Measurements from ENCODE around the gene PRSS16. TPM values are rescaled to one million over a fixed set of nuclear protein-coding genes. Genes with fewer than 3 reads are reported as not detected.

The PRSS16 gene
- total and polyA plus RNA-seq, 2 experiments from 2014 or later, result 8.7 to 11.8 TPM

DNA sequence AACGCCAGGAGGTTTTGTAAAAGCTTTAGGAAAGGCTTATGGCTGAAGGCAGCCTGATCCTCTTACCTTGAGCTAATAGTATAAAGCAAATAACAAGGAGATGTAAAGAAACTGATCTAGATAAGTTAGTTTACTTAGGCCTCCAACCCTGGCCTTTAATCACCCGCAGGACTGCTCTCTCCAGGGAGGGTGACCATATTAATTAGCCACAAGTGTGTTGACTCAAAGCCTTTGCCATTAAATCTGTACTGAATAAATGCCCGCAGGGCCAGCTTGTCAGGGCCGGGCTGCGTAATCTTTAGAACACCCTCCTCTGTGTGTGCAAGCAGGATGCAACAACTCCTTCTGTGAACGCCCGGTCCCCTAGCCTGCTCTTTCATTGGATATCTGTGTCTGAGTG lies 6.1 kb upstream of the PRSS16 start (continued):
- TF ChIP-seq NANOG (IDR thresholded peaks at IDR 0.05; ENCODE audit: borderline replicate concordance) (no peak), ZNF114 (CRISPR knock-in tag; IDR thresholded peaks at IDR 0.05) (no peak), STAT1 (IDR thresholded peaks at IDR 0.05; ENCODE audit: unreplicated experiment) (no peak)

DNA sequence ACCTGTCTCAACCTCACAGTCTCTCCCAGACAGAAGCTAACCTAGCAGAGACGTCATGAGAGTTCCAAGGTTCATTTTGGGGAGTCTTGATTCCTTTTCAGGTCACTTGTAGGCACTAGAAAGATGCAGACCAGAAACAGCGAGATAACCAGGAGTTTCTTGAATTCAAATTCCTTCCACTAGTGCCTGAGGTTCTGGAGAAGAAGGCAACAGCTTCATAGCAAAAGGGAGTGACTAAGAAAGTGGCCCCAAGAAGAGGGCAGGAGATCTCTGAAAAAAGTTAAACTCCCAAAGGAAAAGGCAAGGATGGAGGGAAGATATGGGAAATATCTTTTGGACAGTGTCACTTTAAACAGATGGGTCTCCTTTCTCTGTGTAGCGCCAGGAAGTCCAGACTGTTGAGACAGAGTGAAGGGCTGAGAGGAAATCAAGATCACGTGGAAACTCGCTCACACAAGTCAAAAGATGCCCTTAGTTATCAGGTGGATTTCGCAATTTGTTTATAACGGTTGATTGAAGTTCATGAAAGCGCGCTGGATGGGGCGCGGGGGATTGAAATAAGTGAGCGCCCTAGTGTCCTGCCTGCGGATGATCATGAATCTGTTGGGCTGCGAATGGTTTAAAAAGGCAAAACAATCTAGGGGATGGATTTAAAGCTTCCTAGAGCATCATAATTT lies 4.8 kb upstream of the PRSS16 start:
- no peak overlapping the region for H3K27ac Mint-ChIP-seq
- no peak for ATAC-seq
- Histone ChIP-seq H3K4me3 (no peak overlapping the region), H3K79me2 (replicated peaks; ENCODE audit: insufficient read depth) (no peaks in the 10 kb centered on the region), H3K4me2 (no peak overlapping the region), H3K27ac (ENCODE audit: low read depth) (no peak overlapping the region), H2AFZ (peak overlapping the region; percentile 81; the same call in 1 of the 2 replicates), H4K20me1 (replicated peaks; ENCODE audit: insufficient read depth) (no peaks in the 10 kb centered on the region), H3K27me3 (ENCODE audit: insufficient read depth) (peaks cover 21% of the 10 kb centered on the region), H3K9me2 (ENCODE audit: insufficient read depth) (no peaks in the 10 kb centered on the region), H3K4me1 (ENCODE audit: insufficient read depth) (no peaks in the 10 kb centered on the region), H3K36me3 (ENCODE audit: insufficient read depth) (no peaks in the 10 kb centered on the region), H3F3A (replicated peaks; ENCODE audit: low read depth) (no peaks in the 10 kb centered on the region; the same call in 1 of the 2 replicates)
- peaks cover 12% of the 10 kb centered on the region for H3K27me3 Mint-ChIP-seq (ENCODE audit: insufficient read depth, low read depth, poor library complexity)
- H3K9me3 Mint-ChIP-seq, result 0 out of 3 replicates have a peak, but pooled peaks cover under 1% of the 10 kb centered on the region
- no peaks in the 10 kb centered on the region for H3K36me3 Mint-ChIP-seq (ENCODE audit: low read depth)
- H3K4me3 Mint-ChIP-seq, result no peak overlapping the region
- no peak for DNase-seq (ENCODE audit: low spot score)
- H3K4me1 Mint-ChIP-seq, result no peaks in the 10 kb centered on the region
- TF ChIP-seq, protein P1, sequence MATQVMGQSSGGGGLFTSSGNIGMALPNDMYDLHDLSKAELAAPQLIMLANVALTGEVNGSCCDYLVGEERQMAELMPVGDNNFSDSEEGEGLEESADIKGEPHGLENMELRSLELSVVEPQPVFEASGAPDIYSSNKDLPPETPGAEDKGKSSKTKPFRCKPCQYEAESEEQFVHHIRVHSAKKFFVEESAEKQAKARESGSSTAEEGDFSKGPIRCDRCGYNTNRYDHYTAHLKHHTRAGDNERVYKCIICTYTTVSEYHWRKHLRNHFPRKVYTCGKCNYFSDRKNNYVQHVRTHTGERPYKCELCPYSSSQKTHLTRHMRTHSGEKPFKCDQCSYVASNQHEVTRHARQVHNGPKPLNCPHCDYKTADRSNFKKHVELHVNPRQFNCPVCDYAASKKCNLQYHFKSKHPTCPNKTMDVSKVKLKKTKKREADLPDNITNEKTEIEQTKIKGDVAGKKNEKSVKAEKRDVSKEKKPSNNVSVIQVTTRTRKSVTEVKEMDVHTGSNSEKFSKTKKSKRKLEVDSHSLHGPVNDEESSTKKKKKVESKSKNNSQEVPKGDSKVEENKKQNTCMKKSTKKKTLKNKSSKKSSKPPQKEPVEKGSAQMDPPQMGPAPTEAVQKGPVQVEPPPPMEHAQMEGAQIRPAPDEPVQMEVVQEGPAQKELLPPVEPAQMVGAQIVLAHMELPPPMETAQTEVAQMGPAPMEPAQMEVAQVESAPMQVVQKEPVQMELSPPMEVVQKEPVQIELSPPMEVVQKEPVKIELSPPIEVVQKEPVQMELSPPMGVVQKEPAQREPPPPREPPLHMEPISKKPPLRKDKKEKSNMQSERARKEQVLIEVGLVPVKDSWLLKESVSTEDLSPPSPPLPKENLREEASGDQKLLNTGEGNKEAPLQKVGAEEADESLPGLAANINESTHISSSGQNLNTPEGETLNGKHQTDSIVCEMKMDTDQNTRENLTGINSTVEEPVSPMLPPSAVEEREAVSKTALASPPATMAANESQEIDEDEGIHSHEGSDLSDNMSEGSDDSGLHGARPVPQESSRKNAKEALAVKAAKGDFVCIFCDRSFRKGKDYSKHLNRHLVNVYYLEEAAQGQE (IDR thresholded peaks at IDR 0.05; ENCODE audit: unreplicated experiment), result no peak
- no peak for TF ChIP-seq NANOG (IDR thresholded peaks at IDR 0.05; ENCODE audit: borderline replicate concordance)
- no peak for TF ChIP-seq JUNB (IDR thresholded peaks at IDR 0.05; ENCODE audit: unreplicated experiment)
- TF ChIP-seq, protein P2, sequence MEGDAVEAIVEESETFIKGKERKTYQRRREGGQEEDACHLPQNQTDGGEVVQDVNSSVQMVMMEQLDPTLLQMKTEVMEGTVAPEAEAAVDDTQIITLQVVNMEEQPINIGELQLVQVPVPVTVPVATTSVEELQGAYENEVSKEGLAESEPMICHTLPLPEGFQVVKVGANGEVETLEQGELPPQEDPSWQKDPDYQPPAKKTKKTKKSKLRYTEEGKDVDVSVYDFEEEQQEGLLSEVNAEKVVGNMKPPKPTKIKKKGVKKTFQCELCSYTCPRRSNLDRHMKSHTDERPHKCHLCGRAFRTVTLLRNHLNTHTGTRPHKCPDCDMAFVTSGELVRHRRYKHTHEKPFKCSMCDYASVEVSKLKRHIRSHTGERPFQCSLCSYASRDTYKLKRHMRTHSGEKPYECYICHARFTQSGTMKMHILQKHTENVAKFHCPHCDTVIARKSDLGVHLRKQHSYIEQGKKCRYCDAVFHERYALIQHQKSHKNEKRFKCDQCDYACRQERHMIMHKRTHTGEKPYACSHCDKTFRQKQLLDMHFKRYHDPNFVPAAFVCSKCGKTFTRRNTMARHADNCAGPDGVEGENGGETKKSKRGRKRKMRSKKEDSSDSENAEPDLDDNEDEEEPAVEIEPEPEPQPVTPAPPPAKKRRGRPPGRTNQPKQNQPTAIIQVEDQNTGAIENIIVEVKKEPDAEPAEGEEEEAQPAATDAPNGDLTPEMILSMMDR (conservative IDR thresholded peaks at IDR 0.05; ENCODE audit: low read depth in 2 of 2), result no peak
- TF ChIP-seq STAT1 (IDR thresholded peaks at IDR 0.05; ENCODE audit: unreplicated experiment), result no peak
- TF ChIP-seq CREB1 (CRISPR knock-in tag; IDR thresholded peaks at IDR 0.05; ENCODE audit: low read depth), result no peak
- TF ChIP-seq, protein P3, sequence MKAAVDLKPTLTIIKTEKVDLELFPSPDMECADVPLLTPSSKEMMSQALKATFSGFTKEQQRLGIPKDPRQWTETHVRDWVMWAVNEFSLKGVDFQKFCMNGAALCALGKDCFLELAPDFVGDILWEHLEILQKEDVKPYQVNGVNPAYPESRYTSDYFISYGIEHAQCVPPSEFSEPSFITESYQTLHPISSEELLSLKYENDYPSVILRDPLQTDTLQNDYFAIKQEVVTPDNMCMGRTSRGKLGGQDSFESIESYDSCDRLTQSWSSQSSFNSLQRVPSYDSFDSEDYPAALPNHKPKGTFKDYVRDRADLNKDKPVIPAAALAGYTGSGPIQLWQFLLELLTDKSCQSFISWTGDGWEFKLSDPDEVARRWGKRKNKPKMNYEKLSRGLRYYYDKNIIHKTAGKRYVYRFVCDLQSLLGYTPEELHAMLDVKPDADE (IDR thresholded peaks at IDR 0.05), result no peak
- TF ChIP-seq EZH2phosphoT487 (IDR thresholded peaks at IDR 0.05; ENCODE audit: unreplicated experiment), result no peak
- TF ChIP-seq POLR2AphosphoS5 (IDR thresholded peaks at IDR 0.05; ENCODE audit: low read depth), result no peak
- TF ChIP-seq EZH2 (IDR thresholded peaks at IDR 0.05; ENCODE audit: low read depth, unreplicated experiment), result no peak
- TF ChIP-seq ZNF114 (CRISPR knock-in tag; IDR thresholded peaks at IDR 0.05), result no peak
- TF ChIP-seq, protein P4, sequence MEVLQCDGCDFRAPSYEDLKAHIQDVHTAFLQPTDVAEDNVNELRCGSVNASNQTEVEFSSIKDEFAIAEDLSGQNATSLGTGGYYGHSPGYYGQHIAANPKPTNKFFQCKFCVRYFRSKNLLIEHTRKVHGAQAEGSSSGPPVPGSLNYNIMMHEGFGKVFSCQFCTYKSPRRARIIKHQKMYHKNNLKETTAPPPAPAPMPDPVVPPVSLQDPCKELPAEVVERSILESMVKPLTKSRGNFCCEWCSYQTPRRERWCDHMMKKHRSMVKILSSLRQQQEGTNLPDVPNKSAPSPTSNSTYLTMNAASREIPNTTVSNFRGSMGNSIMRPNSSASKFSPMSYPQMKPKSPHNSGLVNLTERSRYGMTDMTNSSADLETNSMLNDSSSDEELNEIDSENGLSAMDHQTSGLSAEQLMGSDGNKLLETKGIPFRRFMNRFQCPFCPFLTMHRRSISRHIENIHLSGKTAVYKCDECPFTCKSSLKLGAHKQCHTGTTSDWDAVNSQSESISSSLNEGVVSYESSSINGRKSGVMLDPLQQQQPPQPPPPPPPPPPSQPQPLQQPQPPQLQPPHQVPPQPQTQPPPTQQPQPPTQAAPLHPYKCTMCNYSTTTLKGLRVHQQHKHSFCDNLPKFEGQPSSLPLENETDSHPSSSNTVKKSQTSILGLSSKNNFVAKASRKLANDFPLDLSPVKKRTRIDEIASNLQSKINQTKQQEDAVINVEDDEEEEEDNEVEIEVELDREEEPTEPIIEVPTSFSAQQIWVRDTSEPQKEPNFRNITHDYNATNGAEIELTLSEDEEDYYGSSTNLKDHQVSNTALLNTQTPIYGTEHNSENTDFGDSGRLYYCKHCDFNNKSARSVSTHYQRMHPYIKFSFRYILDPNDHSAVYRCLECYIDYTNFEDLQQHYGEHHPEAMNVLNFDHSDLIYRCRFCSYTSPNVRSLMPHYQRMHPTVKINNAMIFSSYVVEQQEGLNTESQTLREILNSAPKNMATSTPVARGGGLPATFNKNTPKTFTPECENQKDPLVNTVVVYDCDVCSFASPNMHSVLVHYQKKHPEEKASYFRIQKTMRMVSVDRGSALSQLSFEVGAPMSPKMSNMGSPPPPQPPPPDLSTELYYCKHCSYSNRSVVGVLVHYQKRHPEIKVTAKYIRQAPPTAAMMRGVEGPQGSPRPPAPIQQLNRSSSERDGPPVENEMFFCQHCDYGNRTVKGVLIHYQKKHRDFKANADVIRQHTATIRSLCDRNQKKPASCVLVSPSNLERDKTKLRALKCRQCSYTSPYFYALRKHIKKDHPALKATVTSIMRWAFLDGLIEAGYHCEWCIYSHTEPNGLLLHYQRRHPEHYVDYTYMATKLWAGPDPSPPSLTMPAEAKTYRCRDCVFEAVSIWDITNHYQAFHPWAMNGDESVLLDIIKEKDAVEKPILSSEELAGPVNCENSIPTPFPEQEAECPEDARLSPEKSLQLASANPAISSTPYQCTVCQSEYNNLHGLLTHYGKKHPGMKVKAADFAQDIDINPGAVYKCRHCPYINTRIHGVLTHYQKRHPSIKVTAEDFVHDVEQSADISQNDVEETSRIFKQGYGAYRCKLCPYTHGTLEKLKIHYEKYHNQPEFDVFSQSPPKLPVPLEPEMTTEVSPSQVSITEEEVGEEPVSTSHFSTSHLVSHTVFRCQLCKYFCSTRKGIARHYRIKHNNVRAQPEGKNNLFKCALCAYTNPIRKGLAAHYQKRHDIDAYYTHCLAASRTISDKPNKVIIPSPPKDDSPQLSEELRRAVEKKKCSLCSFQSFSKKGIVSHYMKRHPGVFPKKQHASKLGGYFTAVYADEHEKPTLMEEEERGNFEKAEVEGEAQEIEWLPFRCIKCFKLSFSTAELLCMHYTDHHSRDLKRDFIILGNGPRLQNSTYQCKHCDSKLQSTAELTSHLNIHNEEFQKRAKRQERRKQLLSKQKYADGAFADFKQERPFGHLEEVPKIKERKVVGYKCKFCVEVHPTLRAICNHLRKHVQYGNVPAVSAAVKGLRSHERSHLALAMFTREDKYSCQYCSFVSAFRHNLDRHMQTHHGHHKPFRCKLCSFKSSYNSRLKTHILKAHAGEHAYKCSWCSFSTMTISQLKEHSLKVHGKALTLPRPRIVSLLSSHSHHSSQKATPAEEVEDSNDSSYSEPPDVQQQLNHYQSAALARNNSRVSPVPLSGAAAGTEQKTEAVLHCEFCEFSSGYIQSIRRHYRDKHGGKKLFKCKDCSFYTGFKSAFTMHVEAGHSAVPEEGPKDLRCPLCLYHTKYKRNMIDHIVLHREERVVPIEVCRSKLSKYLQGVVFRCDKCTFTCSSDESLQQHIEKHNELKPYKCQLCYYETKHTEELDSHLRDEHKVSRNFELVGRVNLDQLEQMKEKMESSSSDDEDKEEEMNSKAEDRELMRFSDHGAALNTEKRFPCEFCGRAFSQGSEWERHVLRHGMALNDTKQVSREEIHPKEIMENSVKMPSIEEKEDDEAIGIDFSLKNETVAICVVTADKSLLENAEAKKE (CRISPR knock-in tag; IDR thresholded peaks at IDR 0.05), result no peak
